Heart left ventricle (tissue), 16 donors: ENCODE results near the gene AKT2. TPM values are rescaled to one million over a fixed set of nuclear protein-coding genes. Genes with fewer than 3 reads are reported as not detected.
A peak's percentile ranks its signal among the peaks of the same experiment; 100 is the strongest.

ENCODE experiments used
- ATAC-seq, 4 donors: fragments of 200-7000 bp; cut with Tn5 transposase; one replicate each; pipeline ENCODE4 v1.9.1; 2020 to 2022; ENCODE audit warnings: moderate library complexity in 4 of 4, mild to moderate bottlenecking in 3 of 4, moderate number of reproducible peaks in 1 of 4
- DNase-seq, 5 donors: peaks; one replicate each; pipeline ENCODE4 v3.0.0-alpha.2; 2020
- H3K27ac ChIP-seq, 12 donors: fragments of 200-600 bp; sonication (generic) in 4 of 12; one replicate each; pipeline versions ENCODE4 v1.5.0 to v1.8.0; 2016 to 2022; ENCODE audit warnings: mild to moderate bottlenecking in 2 of 12
- H3K27me3 ChIP-seq, 9 donors: fragments of 200-600 bp; sonication (generic) in 2 of 9; one replicate each; pipeline versions ENCODE4 v1.5.1 to v1.8.0; 2016 to 2022; ENCODE audit warnings: mild to moderate bottlenecking in 3 of 9
- H3K36me3 ChIP-seq, 9 donors: fragments of 200-600 bp; sonication (generic) in 2 of 9; one replicate each; pipeline versions ENCODE4 v1.5.0 to v1.8.0; 2018 to 2022; ENCODE audit warnings: mild to moderate bottlenecking in 2 of 9
- H3K4me1 ChIP-seq, 12 donors: fragments of 200-600 bp; sonication (generic) in 4 of 12; one replicate each; pipeline versions ENCODE4 v1.5.0 to v1.8.0; 2016 to 2022; ENCODE audit warnings: mild to moderate bottlenecking in 3 of 12
- H3K4me3 ChIP-seq, 12 donors: fragments of 200-600 bp; sonication (generic) in 4 of 12; one replicate each; pipeline versions ENCODE4 v1.5.0 to v1.8.0; 2017 to 2022; ENCODE audit warnings: mild to moderate bottlenecking in 9 of 12, moderate library complexity in 4 of 12
- H3K9me3 ChIP-seq, 12 donors: fragments of 200-600 bp; sonication (generic) in 4 of 12; one replicate each; pipeline versions ENCODE4 v1.5.0 to v1.8.0; 2016 to 2022; ENCODE audit warnings: mild to moderate bottlenecking in 1 of 12
- POLR2A ChIP-seq, 2 donors: fragments of 450-650 bp; IDR thresholded peaks; one replicate each; pipeline ENCODE4 v1.6.1; 2017; ENCODE audit warnings: antibody characterized with exemption in 2 of 2, mild to moderate bottlenecking in 2 of 2, moderate library complexity in 2 of 2
- WGBS, 4 donors: extraction: QIAGEN DNeasy Blood & Tissue Kit in 2 of 4; methylation state at CpG; one replicate each; pipeline versions ENCODE4 v1.1.5 to v1.1.7; 2013 to 2018; 5-methylcytosine and 5-hydroxymethylcytosine counted together
- intact Hi-C, 10 donors: fragments of 100-400 bp; cut with DNase I; formaldehyde crosslinking; loops; one replicate each; pipeline versions ENCODE4 v1.11.1 to v1.14.2; 2022
- polyA plus RNA-seq, 2 donors: library from polyadenylated mRNA; stranded (reverse); fragments of 200-250 nt; gene quantifications; one replicate each; pipeline ENCODE4 v1.2.3, GENCODE V29; 2013
- total RNA-seq, 9 donors: library from RNA; depleted of rRNA in 2 of 9; stranded (reverse); fragments of >200 nt in 2 of 9; fragmentation: NEBNext Ultra II Directional in 3 of 9; extraction: Animal tissue kit (Norgen Biotek cat#: 25700) in 3 of 9; gene quantifications; one replicate each; pipeline versions ENCODE4 v1.1.0 to v1.2.4, GENCODE V29; 2016 to 2023
- TF ChIP-seq, protein P1 (sequence below), 12 donors: fragments of 200-600 bp; sonication (generic) in 4 of 12; IDR thresholded peaks; one replicate each; pipeline versions ENCODE4 v1.5.0 to v1.8.0; 2018 to 2022; ENCODE audit warnings: antibody characterized with exemption in 12 of 12, mild to moderate bottlenecking in 5 of 12
- donor health status: ischemic (EF 13 %, LVEDD 7.1; RV severe dilation, severe dysfunction).
- donor health status: healthy with polysubstance abuse.
- donor health status: DM: no; HTN: yes; CAD: no.
- donor health status: DM: no; HTN: no; CAD: no.
- donor health status: ischemic (EF 25% LVEDD 6.9; RV normal size, moderate dysfunction).
- donor health status: ischemic (EF 25% LVEDD 5.7; RV mildly dilated, moderate dysfunction).
- donor health status: healthy.
- donor health status: DM: yes; HTN: yes; CAD: no.
- donor health status: ischemic (EF 35%, LVEDD 5.7; RV mildly dilated, moderate dysfunction).
- donor health status: nonischemic (EF 11% LVEDD 7.7; RV severe dilation, severe dysfunction).
- donor health status: DM: yes; HTN: yes; CAD: no.
- donor health status: PGD.
- donor health status: ischemic (EF 29% LVEDD 5.4; RV normal size, mild dysfunction).
- donor health status: nonischemic (EF 23%, LVEDD 6.1; RV moderate dilation, normal function).

The AKT2 gene
- total and polyA plus RNA-seq, 11 donors, result 71.0 to 132 (median 112) TPM

DNA sequence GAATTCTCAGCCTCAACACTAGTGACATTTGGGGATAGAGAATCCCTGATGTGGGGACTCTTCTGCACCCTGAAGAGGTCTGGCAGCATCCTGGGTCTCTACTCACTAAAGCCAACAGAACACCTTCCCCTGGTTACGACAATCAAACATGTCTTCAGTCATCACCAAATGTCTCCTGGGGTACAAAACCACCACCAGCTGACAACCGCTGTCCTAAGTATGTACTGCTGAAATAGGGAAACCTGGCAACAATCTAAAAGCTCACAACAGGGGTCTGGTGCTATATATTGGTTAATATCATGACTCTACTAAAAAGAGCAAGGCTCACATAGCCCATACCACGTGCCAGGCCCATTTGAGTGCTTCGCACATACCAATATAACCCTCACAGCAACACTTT is 13.4 kb downstream of the AKT2 start:
- intact Hi-C loops, result no loop called here
- Histone ChIP-seq H3K4me3 (no peak overlapping the region), H3K4me1 (peaks cover 4 to 75% (median 44%) of the 10 kb centered on the region in 12 donors), H3K36me3 (peaks cover 0 to 13% (median 4%) of the 10 kb centered on the region in 9 donors), H3K27ac (no peak overlapping the region), H3K9me3 (no peaks in the 10 kb centered on the region), H3K27me3 (no peaks in the 10 kb centered on the region)
- TF ChIP-seq, protein P1, sequence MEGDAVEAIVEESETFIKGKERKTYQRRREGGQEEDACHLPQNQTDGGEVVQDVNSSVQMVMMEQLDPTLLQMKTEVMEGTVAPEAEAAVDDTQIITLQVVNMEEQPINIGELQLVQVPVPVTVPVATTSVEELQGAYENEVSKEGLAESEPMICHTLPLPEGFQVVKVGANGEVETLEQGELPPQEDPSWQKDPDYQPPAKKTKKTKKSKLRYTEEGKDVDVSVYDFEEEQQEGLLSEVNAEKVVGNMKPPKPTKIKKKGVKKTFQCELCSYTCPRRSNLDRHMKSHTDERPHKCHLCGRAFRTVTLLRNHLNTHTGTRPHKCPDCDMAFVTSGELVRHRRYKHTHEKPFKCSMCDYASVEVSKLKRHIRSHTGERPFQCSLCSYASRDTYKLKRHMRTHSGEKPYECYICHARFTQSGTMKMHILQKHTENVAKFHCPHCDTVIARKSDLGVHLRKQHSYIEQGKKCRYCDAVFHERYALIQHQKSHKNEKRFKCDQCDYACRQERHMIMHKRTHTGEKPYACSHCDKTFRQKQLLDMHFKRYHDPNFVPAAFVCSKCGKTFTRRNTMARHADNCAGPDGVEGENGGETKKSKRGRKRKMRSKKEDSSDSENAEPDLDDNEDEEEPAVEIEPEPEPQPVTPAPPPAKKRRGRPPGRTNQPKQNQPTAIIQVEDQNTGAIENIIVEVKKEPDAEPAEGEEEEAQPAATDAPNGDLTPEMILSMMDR (IDR thresholded peaks at IDR 0.05), result no peak
- TF ChIP-seq POLR2A (IDR thresholded peaks at IDR 0.05), result no peak
- ATAC-seq (no peak), DNase-seq (peak in 1 of 5 donors; percentile 3)
- WGBS, 4 donors, result 84 to 88% (median 88%) methylated on average over 4 of the region's 4 CpGs

DNA sequence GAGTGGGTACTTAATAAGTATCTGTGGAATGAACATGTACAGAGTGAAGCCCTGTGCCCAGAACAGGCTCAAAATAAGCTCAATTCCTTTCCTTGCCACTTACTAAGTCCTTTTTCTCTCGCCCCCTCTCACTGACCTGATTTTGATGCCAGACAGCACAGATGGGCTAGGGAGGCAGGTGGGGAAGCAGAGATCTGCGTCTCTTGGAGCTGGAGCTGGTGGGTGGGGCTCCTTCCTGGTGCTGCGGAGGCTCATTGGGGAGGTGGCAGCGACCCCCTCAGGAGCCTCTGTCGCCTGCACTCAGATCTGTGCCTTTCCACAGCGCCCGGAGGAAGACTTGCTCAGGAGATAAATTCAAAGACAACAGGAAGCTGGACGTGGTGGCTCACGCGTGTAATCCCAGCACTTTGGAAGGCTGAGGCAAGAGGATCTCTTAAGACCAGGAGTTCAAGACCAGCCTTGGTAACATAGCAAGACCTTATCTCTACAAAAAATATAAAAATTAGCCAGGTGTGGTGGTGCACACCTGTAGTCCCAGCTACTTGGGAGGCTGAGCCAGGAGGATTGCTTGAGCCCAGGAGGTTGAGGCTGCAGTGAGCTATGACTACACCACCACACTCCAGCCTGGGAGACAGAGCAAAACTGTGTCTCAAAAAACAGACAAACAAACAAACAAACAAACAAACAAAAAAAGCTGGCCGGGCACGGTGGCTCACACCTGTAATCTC is 14.6 kb downstream of the AKT2 start:
- DNase-seq, result no peak
- Histone ChIP-seq H3K4me3 (no peak overlapping the region), H3K4me1 (peaks cover 4 to 84% (median 51%) of the 10 kb centered on the region in 12 donors), H3K36me3 (peaks cover 0 to 13% (median 4%) of the 10 kb centered on the region in 9 donors), H3K27me3 (no peaks in the 10 kb centered on the region), H3K9me3 (no peaks in the 10 kb centered on the region), H3K27ac (peak overlapping the region in 1 of 12 donors; percentile 50)
- TF ChIP-seq, protein P1 (IDR thresholded peaks at IDR 0.05), result peak in 4 of 12 donors; percentile 15 to 24 (median 16)
- no peak for TF ChIP-seq POLR2A (IDR thresholded peaks at IDR 0.05)
- no peak for ATAC-seq
- WGBS, 4 donors, result 57 to 76% (median 65%) methylated on average over 12 of the region's 12 CpGs
- intact Hi-C loops, result no loop called here

- DNase-seq (no peak), ATAC-seq (no peak)
- H3K9me3 ChIP-seq, result no peaks in the 10 kb centered on the region
- WGBS, 4 donors, result 90 to 93% (median 93%) methylated on average over 10 to 11 of the region's 11 CpGs
- no peak overlapping the region for H3K27ac ChIP-seq
- TF ChIP-seq, protein P1 (IDR thresholded peaks at IDR 0.05), result no peak
- no peaks in the 10 kb centered on the region for H3K27me3 ChIP-seq
- intact Hi-C loops, result no loop called here
- H3K4me3 ChIP-seq, result no peak overlapping the region
- peaks cover 0 to 22% (median 8%) of the 10 kb centered on the region in 9 donors for H3K36me3 ChIP-seq
- peaks cover 4 to 83% (median 43%) of the 10 kb centered on the region in 12 donors for H3K4me1 ChIP-seq
These were observed 15.8 kb downstream of the AKT2 start for GRCh38 chr19:40269216-40269940.

DNA sequence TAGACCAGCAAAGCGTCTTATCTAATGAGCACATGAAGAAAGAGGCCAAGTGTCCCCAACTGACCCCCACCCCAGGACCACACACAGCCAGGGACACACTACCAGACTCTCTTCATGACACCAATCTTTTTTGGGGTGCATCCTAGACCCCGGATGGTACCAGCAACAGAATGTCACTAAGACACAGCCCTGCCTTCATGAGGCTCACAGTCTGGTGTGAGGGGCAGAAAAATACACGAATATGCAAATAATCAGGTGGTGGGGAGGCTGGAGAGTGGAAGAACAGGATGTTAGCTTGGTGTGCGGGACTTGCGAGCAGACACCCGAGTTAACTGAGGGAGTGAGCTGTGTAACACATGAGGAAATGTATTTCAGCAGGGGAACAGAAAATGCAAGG is 17.5 kb downstream of the AKT2 start:
- intact Hi-C loops, result no loop called here
- DNase-seq (no peak), ATAC-seq (no peak)
- Histone ChIP-seq H3K9me3 (no peaks in the 10 kb centered on the region), H3K4me3 (no peak overlapping the region), H3K27ac (peak overlapping the region in 1 of 12 donors; percentile 78), H3K36me3 (peaks cover 0 to 39% (median 25%) of the 10 kb centered on the region in 9 donors), H3K4me1 (peaks cover 4 to 66% (median 33%) of the 10 kb centered on the region in 12 donors), H3K27me3 (no peaks in the 10 kb centered on the region)
- TF ChIP-seq, protein P1 (IDR thresholded peaks at IDR 0.05), result no peak
- TF ChIP-seq POLR2A (IDR thresholded peaks at IDR 0.05), result no peak
- WGBS, 4 donors, result 77 to 83% (median 82%) methylated on average over 6 of the region's 6 CpGs
